HG03175 (cell line): ENCODE measurements around the gene NFATC1.

ENCODE experiments used
- ATAC-seq: cut with Tn5 transposase; IDR thresholded peaks from one replicate; pipeline ENCODE4 v1.9.1; 2021; ENCODE audit warnings: mild to moderate bottlenecking, moderate library complexity; ENCODE audit not compliant: unreplicated experiment

The NFATC1 gene

DNA sequence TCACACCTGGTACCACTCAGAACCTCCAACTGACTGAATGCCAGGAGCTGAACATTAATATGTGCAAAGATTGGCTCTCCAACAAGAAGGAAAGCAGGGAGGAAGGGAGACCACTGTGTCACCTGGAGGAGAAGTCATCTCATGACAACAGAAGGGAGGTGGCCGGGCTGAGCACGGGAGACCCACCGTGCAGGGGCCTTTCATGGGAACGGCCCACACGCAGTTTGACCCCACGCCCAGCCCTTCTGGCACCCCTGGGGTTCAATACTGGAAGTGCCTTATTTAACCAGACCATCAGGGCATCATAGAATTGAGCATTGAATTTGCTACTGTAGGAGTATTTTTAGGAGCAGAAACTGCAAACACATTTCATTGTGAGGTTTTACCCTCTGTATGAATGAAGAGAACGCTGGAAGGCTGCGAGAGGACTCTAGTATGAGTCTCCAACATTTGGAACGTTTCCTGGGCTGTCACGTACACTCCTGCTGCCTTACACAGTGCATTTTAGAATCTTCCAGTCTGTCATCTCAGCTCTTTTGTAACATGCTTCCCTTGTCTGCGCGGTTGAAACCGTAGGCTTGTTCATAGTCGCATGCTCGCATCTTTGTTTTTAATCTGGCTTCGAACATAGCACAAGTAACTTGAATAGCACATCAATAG, 132.1 kb downstream of the NFATC1 start:
- ATAC-seq: no peak

DNA sequence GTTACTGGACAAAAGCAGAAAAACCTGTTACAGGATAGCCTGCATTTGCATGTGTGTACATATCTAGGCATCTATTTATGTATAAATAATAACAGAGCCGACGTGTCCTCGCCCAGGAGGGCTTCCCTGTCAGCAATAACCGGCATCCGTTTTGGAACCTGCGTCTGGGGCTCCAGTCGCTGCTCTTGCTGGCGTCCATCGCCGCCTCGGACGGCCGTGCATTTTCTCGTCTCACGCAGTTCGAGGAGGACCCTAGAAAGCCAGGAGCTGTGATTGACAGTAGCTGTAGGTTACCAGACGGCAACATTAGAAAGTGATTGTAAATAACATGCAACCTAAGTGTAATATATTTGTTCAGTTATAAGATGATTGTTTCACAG, 132.6 kb downstream of the NFATC1 start:
- no peak for ATAC-seq

DNA sequence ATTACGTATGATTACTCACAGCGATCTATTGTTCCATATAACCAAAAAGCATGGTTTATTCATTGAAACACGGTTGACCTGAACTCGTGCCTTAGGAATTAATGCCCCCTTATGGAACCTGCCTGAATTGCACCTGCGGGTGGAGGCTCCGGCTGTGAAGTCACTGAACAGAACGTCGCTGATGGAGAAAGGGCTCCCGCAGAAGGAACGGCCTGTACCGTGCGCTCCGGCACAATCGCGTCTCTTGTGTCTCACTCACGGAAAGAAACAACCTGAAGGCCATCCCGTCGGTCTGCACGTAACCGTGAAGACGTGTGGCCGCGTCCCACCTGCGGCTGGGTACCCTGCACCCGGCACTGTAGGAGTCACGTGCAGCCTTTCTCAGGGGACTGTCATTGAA, 133.1 kb downstream of the NFATC1 start:
- no peak for ATAC-seq

GRCh38 chr18:79529296-79529695, 133.6 kb downstream of the NFATC1 start:
- no peak for ATAC-seq

DNA sequence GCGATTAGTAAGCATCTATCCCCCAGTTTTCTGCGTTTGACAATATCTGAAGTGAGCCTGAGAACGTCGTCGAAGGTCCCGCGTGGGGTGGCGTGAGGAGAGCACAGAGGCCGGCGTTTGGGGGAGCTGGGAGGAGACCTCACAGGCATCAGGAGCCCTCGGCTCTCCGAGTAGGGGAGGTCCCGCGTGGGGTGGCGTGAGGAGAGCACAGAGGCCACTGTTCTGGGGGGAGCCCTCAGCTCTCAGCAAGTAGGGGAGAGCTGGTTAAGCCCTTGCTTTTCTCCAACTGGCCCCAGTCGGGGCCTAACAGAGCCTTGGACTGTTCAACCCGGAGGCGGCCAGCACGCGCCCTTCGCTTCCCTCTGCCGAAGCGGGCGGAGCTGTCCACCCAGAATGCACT, 134.3 kb downstream of the NFATC1 start:
- ATAC-seq: no peak

- no peak for ATAC-seq
Observed at GRCh38 chr18:79530821-79531220, 135.1 kb downstream of the NFATC1 start.

GRCh38 chr18:79531386-79531785, 135.7 kb downstream of the NFATC1 start:
- no peak for ATAC-seq

GRCh38 chr18:79531926-79532312, 136.2 kb downstream of the NFATC1 start:
- no peak for ATAC-seq

- no peak for ATAC-seq
Observed at GRCh38 chr18:79532313-79533007, 136.7 kb downstream of the NFATC1 start.

DNA sequence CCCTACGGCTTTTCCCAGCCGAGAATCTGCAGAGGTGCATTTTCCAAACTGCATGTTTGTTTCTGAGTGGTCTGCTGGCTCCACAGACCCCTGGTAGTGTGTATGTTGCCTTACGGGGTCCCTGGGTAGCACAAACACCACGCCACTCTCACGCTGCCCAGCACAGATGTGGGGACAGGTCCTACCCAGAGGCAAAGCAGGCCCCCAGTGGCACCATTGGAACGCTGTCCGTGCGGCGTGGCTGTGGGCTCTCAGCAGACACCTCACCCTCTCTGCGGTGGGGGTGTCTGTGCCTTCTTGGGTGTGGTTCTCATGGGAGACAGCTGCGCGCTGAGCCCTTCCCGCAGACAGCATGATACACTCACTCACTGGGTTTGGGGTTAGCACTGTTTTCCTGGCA, 137.4 kb downstream of the NFATC1 start:
- no peak for ATAC-seq

DNA sequence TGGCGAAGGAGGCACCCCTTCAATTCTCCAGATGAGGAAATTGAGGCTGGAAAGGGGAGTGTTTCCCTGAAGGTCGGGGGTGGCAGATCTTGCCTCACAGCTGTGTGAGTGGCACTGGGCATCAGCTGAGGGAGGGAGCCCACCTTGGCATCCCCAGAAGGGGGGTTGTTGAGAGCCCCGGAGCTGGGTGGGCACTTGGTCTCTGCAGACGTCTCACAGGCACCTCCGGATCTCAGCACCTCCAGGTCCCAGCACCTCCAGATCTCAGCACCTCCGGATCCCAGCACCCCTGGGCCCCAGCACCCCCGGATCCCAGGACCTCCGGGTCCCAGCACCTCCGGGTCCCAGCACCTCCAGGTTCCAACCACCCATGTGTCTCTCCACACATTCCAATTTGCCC, 137.9 kb downstream of the NFATC1 start:
- ATAC-seq: no peak

- no peak for ATAC-seq
Observed at GRCh38 chr18:79534356-79534755, 138.6 kb downstream of the NFATC1 start.

DNA sequence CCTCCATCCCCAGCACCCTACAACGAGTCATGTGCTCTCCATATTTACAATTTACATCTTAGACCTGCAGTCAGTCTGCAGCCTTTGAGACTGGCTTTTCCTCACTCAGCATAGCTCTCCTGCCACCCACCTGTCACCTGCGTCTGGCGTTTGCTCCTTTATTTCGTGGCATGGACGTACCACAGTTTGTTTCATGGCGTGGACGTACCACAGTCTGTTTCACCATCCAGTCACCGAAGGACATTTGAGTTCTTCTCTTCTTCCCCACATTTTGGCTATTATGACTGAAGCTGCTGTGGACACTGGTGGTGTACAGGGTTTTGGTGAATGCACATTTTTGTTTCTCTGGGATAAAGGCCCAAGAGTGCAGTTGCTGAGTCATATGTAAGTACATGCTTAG, 142.0 kb downstream of the NFATC1 start:
- no peak for ATAC-seq

DNA sequence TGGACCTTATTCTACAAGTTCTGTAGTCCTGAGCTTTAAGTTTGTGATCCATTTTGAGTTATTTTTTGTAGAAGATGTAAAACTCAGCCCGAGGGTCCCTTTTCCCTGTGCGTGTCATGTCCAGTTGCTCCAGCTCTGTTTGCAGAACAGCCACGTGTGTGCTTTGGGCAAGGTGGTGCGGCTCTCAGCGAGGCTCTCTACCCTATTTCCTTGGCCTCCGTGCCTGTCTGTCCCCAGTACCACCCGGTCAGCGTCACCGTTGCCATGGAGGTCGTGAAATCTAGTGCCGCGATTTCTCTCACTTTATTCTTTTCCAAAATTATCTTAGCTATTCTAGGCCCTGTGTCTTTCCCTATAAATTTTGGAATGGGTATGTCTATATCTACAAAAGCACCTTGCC, 142.9 kb downstream of the NFATC1 start:
- ATAC-seq: no peak

DNA sequence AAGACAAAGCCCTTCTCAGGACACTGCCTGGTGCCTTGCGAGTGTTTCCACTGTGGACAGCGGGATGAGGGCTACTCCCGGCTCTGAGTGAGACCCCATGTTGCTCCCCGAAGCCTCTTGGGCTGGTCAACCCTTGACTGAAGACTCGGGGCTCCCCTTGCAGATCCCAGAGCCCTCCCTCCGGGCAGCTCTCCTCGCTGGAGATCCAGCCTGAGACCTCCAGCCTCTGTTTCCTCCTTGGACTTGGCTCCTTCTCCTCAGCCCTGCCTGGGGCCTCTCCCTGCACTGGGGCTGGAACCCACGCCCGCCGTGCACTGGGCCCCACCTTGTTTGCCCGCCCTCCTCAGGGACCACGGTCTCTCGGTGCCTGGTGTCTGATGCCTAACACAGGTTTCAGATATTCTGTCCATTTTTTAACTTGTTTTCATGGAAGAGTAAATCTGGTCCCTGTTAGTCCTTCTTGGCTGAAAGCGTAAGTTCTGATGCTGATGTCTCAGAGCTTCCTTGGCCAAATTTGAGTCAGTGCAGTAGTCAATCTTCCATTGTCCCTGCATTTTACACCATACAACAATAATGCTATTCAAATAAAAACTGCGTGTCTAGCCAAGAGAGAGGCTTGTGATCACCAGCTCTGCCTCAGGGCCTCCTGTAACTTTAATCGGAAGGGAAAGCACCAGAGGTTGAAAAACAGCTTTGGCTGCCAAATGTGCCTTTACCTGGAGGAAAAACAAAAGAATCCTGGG, 144.6 kb downstream of the NFATC1 start:
- ATAC-seq: no peak

GRCh38 chr18:79540904-79541282, 145.2 kb downstream of the NFATC1 start:
- no peak for ATAC-seq

- no peak for ATAC-seq
Observed at GRCh38 chr18:79542213-79542612, 146.5 kb downstream of the NFATC1 start.

- ATAC-seq: no peak
Observed at GRCh38 chr18:79542876-79543750, 147.4 kb downstream of the NFATC1 start.

GRCh38 chr18:79543861-79544385, 148.2 kb downstream of the NFATC1 start:
- no peak for ATAC-seq

DNA sequence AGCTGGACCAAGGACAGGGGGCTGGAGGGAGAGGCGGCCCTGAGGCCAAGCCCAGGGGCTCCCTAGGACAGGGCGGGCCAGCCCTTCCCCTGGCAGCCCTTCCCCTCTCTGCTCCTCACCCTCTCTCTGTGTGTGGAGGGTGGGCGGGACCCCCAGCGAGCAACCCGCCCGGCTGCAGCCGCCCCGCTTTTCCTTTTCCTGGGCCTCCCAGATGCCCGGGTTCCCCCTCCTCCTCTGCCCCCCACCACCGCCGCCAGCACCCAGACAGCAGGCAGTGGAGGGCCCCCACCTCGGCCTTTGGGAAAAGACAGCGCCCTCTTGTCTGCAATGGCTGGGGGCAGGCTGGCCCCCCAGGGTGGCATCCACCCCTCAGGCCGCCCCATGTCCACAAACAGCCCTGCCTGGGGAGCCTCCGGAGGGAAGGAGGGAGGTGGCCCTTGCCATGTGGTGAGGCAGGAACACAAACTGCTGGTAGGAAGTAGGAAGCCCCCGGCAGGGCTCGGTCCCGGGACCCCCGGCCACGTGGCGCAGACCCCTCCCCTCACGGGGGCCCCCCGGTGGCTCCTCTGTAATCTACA, 148.7 kb downstream of the NFATC1 start:
- no peak for ATAC-seq

DNA sequence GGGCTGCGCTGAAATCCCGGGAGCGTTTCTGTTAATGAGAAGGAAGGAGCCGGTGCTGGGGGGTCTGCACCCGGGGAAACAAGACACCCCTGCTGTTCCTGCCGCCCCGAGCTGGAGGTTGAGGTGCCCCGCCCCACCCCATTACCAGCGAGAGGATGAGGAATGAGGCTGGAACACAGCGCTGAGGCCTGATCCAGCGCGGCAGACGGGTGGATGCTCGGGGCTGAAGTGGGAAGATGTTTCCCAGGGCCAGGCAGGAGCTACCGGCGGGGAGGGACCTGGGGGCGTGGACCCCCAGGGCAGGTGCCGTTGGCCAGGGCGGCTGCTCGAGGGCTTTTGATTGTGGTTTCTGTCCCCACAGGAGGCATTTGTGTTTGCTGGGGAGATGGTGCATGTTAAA, 149.5 kb downstream of the NFATC1 start:
- no peak for ATAC-seq
